Left ventricle myocardium inferior (tissue), 1 donor: ENCODE results near the gene SLC5A4. TPM values are rescaled to one million over a fixed set of nuclear protein-coding genes. Genes with fewer than 3 reads are reported as not detected.

Experiments used
- DNase-seq: peaks from one replicate; pipeline ENCODE4 v3.0.0-alpha.2; 2020
- H3K27ac ChIP-seq: fragments of 200-600 bp; replicated peaks from 2 replicates; pipeline ENCODE4 v1.8.0; 2021
- H3K27me3 ChIP-seq: fragments of 200-600 bp; 2 replicates; pipeline ENCODE4 v1.8.0; 2021; ENCODE audit warnings: low read depth
- H3K36me3 ChIP-seq: fragments of 200-600 bp; 2 replicates; pipeline ENCODE4 v1.8.0; 2021
- H3K4me1 ChIP-seq: fragments of 200-600 bp; 2 replicates; pipeline ENCODE4 v1.8.0; 2021
- H3K4me3 ChIP-seq: fragments of 200-600 bp; 2 replicates; pipeline ENCODE4 v1.8.0; 2021; ENCODE audit warnings: mild to moderate bottlenecking, moderate library complexity
- H3K9me3 ChIP-seq: fragments of 200-600 bp; replicated peaks from 2 replicates; pipeline ENCODE4 v1.8.0; 2021
- intact Hi-C: fragments of 100-400 bp; cut with micrococcal nuclease; formaldehyde crosslinking; loops from one replicate; pipeline ENCODE4 v1.11.0; 2022
- total RNA-seq: library from RNA; stranded (reverse); fragmentation: NEBNext Ultra II Directional; extraction: Animal tissue kit (Norgen Biotek cat#: 25700); gene quantifications from one replicate; pipeline ENCODE4 v1.2.1, GENCODE V29; 2021
- TF ChIP-seq, protein P1 (sequence below): fragments of 200-600 bp; IDR thresholded peaks from 2 replicates; pipeline ENCODE4 v1.8.0; 2021; ENCODE audit warnings: antibody characterized with exemption, mild to moderate bottlenecking, borderline replicate concordance
- donor health status: DM: no; HTN: yes; CAD: no; lungs with severe emphysema.

SLC5A4 gene
- total RNA-seq, 1 donor from 2014 or later = 0.27 TPM

GRCh38 chr22:32261306-32261705 is 6.2 kb upstream of the SLC5A4 start:
- intact Hi-C loops = loop anchor here (10.0 kb wide), 1 partner anchor 287 kb away; no protein-coding TSS in a partner anchor
- H3K9me3 ChIP-seq = no peaks in the 10 kb centered on the region
- DNase-seq = no peak
- H3K27ac ChIP-seq = no peak overlapping the region
- no peaks in the 10 kb centered on the region for H3K36me3 ChIP-seq
- H3K4me1 ChIP-seq = peaks cover 6% of the 10 kb centered on the region
- H3K4me3 ChIP-seq = no peak overlapping the region
- peaks cover 33% of the 10 kb centered on the region for H3K27me3 ChIP-seq
- TF ChIP-seq, protein P1, sequence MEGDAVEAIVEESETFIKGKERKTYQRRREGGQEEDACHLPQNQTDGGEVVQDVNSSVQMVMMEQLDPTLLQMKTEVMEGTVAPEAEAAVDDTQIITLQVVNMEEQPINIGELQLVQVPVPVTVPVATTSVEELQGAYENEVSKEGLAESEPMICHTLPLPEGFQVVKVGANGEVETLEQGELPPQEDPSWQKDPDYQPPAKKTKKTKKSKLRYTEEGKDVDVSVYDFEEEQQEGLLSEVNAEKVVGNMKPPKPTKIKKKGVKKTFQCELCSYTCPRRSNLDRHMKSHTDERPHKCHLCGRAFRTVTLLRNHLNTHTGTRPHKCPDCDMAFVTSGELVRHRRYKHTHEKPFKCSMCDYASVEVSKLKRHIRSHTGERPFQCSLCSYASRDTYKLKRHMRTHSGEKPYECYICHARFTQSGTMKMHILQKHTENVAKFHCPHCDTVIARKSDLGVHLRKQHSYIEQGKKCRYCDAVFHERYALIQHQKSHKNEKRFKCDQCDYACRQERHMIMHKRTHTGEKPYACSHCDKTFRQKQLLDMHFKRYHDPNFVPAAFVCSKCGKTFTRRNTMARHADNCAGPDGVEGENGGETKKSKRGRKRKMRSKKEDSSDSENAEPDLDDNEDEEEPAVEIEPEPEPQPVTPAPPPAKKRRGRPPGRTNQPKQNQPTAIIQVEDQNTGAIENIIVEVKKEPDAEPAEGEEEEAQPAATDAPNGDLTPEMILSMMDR = no peak

DNA sequence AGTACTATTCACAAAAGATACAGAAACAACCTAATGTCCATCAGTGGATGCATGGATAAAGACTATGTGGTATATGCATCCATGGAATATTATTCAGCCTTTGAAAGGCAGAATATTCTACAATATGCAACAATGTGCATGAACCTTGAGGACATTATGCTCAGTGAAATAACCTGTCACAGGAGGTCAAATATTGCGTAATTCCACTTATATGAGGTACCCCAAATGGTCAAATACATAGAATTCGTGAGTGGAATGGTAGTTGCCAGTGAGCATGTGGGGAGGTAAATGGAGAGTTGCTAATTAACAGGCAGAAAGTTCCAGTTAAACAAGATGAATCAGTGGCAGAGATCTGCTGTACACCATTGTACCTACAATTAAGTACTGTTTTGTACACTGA is 3.6 kb upstream of the SLC5A4 start:
- Histone ChIP-seq H3K27ac (no peak overlapping the region), H3K4me1 (no peaks in the 10 kb centered on the region), H3K4me3 (no peak overlapping the region), H3K27me3 (peaks cover 35% of the 10 kb centered on the region), H3K9me3 (no peaks in the 10 kb centered on the region), H3K36me3 (no peaks in the 10 kb centered on the region)
- intact Hi-C loops = no loop called here
- TF ChIP-seq, protein P1 = no peak
- no peak for DNase-seq

DNA sequence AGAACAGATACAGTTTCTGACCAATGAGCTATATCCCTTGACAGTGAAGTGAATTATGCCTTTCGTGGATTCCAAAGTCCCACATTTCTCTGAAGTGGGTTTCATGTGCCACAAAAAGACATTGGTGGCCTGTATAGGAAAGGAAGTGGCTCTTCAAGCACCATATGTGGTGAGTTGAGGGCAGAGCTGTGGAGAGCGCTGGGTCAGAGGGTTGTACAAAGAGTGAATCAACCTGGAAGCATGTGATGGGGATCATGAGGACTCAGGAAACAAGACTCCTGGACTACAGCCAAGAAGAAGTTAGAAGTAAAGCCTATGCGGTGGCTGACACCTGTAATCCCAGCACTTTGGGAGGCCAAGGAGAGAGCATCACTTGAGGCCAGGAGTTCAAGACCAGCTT is 579 bp upstream of the SLC5A4 start:
- no peaks in the 10 kb centered on the region for H3K4me1 ChIP-seq
- intact Hi-C loops = no loop called here
- no peak overlapping the region for H3K27ac ChIP-seq
- no peaks in the 10 kb centered on the region for H3K9me3 ChIP-seq
- H3K27me3 ChIP-seq = peaks cover 22% of the 10 kb centered on the region
- DNase-seq = no peak
- no peaks in the 10 kb centered on the region for H3K36me3 ChIP-seq
- H3K4me3 ChIP-seq = no peak overlapping the region
- TF ChIP-seq, protein P1 = no peak

DNA sequence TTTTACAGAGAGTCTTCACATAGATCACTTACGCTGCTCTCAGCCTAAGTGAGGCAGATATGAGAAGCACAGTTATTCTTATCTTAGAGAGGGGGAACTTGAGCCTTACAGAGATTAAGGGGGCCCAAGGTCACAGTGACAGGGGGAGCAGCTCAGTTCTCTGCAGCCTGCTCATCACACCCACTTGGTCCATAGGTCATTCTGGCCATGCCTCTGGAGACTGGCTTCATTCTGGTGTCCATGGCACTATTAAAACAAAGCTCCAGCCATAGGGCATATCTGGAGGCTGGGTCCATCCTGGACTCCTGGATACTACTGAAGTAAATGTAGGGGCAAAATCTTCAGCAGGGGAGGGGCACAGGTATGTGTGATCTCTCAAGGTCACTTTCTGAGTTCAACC is 5.9 kb downstream of the SLC5A4 start:
- TF ChIP-seq, protein P1 = no peak
- Histone ChIP-seq H3K4me1 (no peaks in the 10 kb centered on the region), H3K36me3 (no peaks in the 10 kb centered on the region), H3K4me3 (no peak overlapping the region), H3K27me3 (peaks cover 3% of the 10 kb centered on the region), H3K27ac (no peak overlapping the region), H3K9me3 (no peaks in the 10 kb centered on the region)
- no peak for DNase-seq
- intact Hi-C loops = no loop called here

GRCh38 chr22:32248276-32248675 is 6.9 kb downstream of the SLC5A4 start:
- Histone ChIP-seq H3K27ac (no peak overlapping the region), H3K9me3 (no peaks in the 10 kb centered on the region), H3K4me1 (no peaks in the 10 kb centered on the region), H3K36me3 (no peaks in the 10 kb centered on the region), H3K27me3 (no peaks in the 10 kb centered on the region), H3K4me3 (no peak overlapping the region)
- TF ChIP-seq, protein P1 = no peak
- intact Hi-C loops = no loop called here
- DNase-seq = no peak

DNA sequence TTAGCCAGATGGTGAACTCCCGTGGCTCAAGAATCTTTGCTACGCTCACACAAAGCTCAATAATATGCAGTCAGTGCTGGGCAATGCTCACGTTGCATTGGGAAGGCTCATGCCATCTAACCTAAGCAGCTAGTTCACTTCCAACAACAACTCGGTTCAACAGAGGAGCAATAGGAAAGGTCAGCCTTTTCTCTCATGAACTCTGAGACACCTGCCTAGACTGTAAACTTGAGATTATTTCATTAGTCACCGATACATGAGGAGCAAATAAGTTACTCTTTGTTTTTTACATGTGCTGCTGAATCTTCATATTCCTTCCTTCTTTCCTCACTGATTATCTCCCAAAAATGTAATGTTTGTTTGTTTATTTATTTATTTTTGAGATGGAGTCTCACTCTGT is 9.0 kb downstream of the SLC5A4 start:
- no peaks in the 10 kb centered on the region for H3K27me3 ChIP-seq
- no peak overlapping the region for H3K27ac ChIP-seq
- TF ChIP-seq, protein P1 = no peak
- H3K9me3 ChIP-seq = no peaks in the 10 kb centered on the region
- no peak overlapping the region for H3K4me3 ChIP-seq
- intact Hi-C loops = no loop called here
- no peaks in the 10 kb centered on the region for H3K4me1 ChIP-seq
- no peak for DNase-seq
- no peaks in the 10 kb centered on the region for H3K36me3 ChIP-seq
